ENCODE data around the gene SLC35A2. TPM values are rescaled to one million over a fixed set of nuclear protein-coding genes. Genes with fewer than 3 reads are reported as not detected.

The SLC35A2 gene
- total RNA-seq, 4 donors from 2014 or later = 26.9 to 47.8 (median 32.3) TPM

- Histone ChIP-seq H3K27me3 (no peaks in the 10 kb centered on the region), H3K4me3 (replicated peaks in 1 of 3) (no peak overlapping the region), H3K4me1 (no peaks in the 10 kb centered on the region), H3K36me3 (no peaks in the 10 kb centered on the region), H3K27ac (no peak overlapping the region), H3K9me3 (no peaks in the 10 kb centered on the region)
- intact Hi-C loops (cut with DNase I) = no loop called here
- no peak for TF ChIP-seq POLR2A (IDR thresholded peaks at IDR 0.05)
- TF ChIP-seq CTCF (IDR thresholded peaks at IDR 0.05) = no peak
- 82 to 100% methylated on average over 2 of the region's 2 CpGs for WGBS, 2 donors
- DNase-seq = no peak
Measured at GRCh38 chrX:48942895-48943294, 31.4 kb upstream of the SLC35A2 start.

- 100% methylated on average over 1 to 2 of the region's 2 CpGs for WGBS, 2 donors
- no peak for DNase-seq
- TF ChIP-seq CTCF (IDR thresholded peaks at IDR 0.05) (no peak), POLR2A (IDR thresholded peaks at IDR 0.05) (no peak)
- Histone ChIP-seq H3K27ac (no peak overlapping the region), H3K27me3 (no peaks in the 10 kb centered on the region), H3K4me3 (replicated peaks in 1 of 3) (no peak overlapping the region), H3K36me3 (no peaks in the 10 kb centered on the region), H3K4me1 (no peaks in the 10 kb centered on the region), H3K9me3 (no peaks in the 10 kb centered on the region)
- intact Hi-C loops (cut with DNase I) = no loop called here
Measured at GRCh38 chrX:48940404-48940955, 29.0 kb upstream of the SLC35A2 start.

- 87 to 94% methylated on average over 3 of the region's 3 CpGs for whole genome bisulfite sequencing, 2 donors
- Histone ChIP-seq H3K9me3 (no peaks in the 10 kb centered on the region), H3K36me3 (peaks cover 0 to 2% of the 10 kb centered on the region in 2 donors), H3K4me1 (no peaks in the 10 kb centered on the region), H3K4me3 (replicated peaks in 1 of 3) (no peak overlapping the region), H3K27me3 (no peaks in the 10 kb centered on the region), H3K27ac (no peak overlapping the region)
- TF ChIP-seq POLR2A (IDR thresholded peaks at IDR 0.05) = no peak
- no peak for TF ChIP-seq CTCF (IDR thresholded peaks at IDR 0.05)
- intact Hi-C loops (cut with DNase I) = no loop called here
- DNase-seq = no peak
Measured at GRCh38 chrX:48939524-48940228, 28.2 kb upstream of the SLC35A2 start.

GRCh38 chrX:48938721-48939425, 27.4 kb upstream of the SLC35A2 start:
- no peaks in the 10 kb centered on the region for H3K27me3 ChIP-seq
- peaks cover 0 to 10% of the 10 kb centered on the region in 2 donors for H3K36me3 ChIP-seq
- H3K4me1 ChIP-seq = no peaks in the 10 kb centered on the region
- no peak overlapping the region for H3K4me3 ChIP-seq (replicated peaks in 1 of 3)
- no peaks in the 10 kb centered on the region for H3K9me3 ChIP-seq
- no peak overlapping the region for H3K27ac ChIP-seq
- intact Hi-C loops (cut with DNase I) = no loop called here
- no peak for TF ChIP-seq CTCF (IDR thresholded peaks at IDR 0.05)
- TF ChIP-seq POLR2A (IDR thresholded peaks at IDR 0.05) = no peak
- WGBS, 2 donors = 62% methylated on average over 1 of the region's 1 CpG; no CpG with 5 or more reads in 1 of the 2 donors
- DNase-seq = no peak
